ENCODE data around the gene LRRC49. TPM values are rescaled to one million over a fixed set of nuclear protein-coding genes. Genes with fewer than 3 reads are reported as not detected.

Gene LRRC49
- total and polyA plus RNA-seq, 2 of the 13 experiments (the other 11 are each of a cell fraction or from before 2014, with no cell fraction given), result 0.57 to 1.00 TPM

- no TSS peak for BruUV-seq (replicated peaks)
- in situ Hi-C loops (cut with HindIII; ENCODE audit: extremely low pct_ligation_motif_present, low pct_unique_long_range_greater_than_20kb), result no loop called here
- H3K27me3 ChIP-seq (ENCODE audit: control insufficient read depth in 1 of 2, insufficient read depth in 2 of 2, low read length in 2 of 2), result peaks cover 0 to 17% of the 10 kb centered on the region in 2 experiments; a peak in 3 of 5 replicates
- no peak for FAIRE-seq
- no peaks in the 10 kb centered on the region for H3K79me2 ChIP-seq (ENCODE audit: insufficient read depth, low read length)
- no peak overlapping the region for H3K27ac ChIP-seq (ENCODE audit: extremely low read length, insufficient read depth, low read length)
- ChIA-PET CTCF (ENCODE audit: low intra/inter-chr PET ratio, low total read pairs) (no interaction called here), POLR2A (interaction anchor here (0.9 to 6.3 kb wide), 4 partner anchors 10 to 28 kb away, joined by 3 to 69 read pairs (median 8); no protein-coding TSS in a partner anchor)
- H4K20me1 ChIP-seq (ENCODE audit: insufficient read depth, low read length), result no peaks in the 10 kb centered on the region
- no peaks in the 10 kb centered on the region for H3K36me3 ChIP-seq (replicated peaks in 1 of 2; ENCODE audit: control insufficient read depth in 1 of 2, insufficient read depth in 2 of 2, low read length in 2 of 2)
- peak overlapping the region; percentile 63 for H3K9ac ChIP-seq (ENCODE audit: insufficient read depth, low read depth, low read length)
- intact Hi-C loops (cut with micrococcal nuclease; ENCODE audit: unreplicated experiment), result no loop called here
- H3K4me3 ChIP-seq (replicated peaks in 1 of 3; ENCODE audit: insufficient read depth in 1 of 3, low read depth in 2 of 3, low read length in 3 of 3), result peak overlapping the region; percentile 58 to 78 (median 63)
- DNase-seq (ENCODE audit: low spot score), result no peak
- WGBS (ENCODE audit: low lambda C conversion rate), result 15% methylated on average over 9 of the region's 54 CpGs
- H3K9me3 ChIP-seq (ENCODE audit: low read length), result no peaks in the 10 kb centered on the region
- ATAC-seq, result peak; percentile 73
- peaks cover 17% of the 10 kb centered on the region for H3K4me1 ChIP-seq (ENCODE audit: insufficient read depth, low read length)
- peak overlapping the region; percentile 98 for H3K4me2 ChIP-seq (ENCODE audit: low read depth, low read length)
- no peak overlapping the region for H2AFZ ChIP-seq (ENCODE audit: low read length)
- TF ChIP-seq ZNF343 (CRISPR knock-in tag; IDR thresholded peaks at IDR 0.05) (no peak), ZNF710 (CRISPR knock-in tag; IDR thresholded peaks at IDR 0.05; ENCODE audit: borderline replicate concordance) (no peak), RXRB (CRISPR knock-in tag; IDR thresholded peaks at IDR 0.05; ENCODE audit: borderline replicate concordance) (no peak), MLX (CRISPR knock-in tag; IDR thresholded peaks at IDR 0.05) (no peak), ZNF496 (CRISPR knock-in tag; IDR thresholded peaks at IDR 0.05; ENCODE audit: insufficient replicate concordance) (no peak), MAFG (CRISPR knock-in tag; IDR thresholded peaks at IDR 0.05) (no peak), ZNF326 (CRISPR knock-in tag; IDR thresholded peaks at IDR 0.05; ENCODE audit: borderline replicate concordance) (no peak), MAZ (IDR thresholded peaks at IDR 0.05; ENCODE audit: borderline replicate concordance, low read depth, low read length) (no peak), MAZ (CRISPR knock-in tag; IDR thresholded peaks at IDR 0.05; ENCODE audit: low read depth) (0 out of 2 replicates have a peak, but pooled peaks have one; percentile 77), PLRG1 (conservative IDR thresholded peaks at IDR 0.05) (no peak), KAT8 (CRISPR knock-in tag; IDR thresholded peaks at IDR 0.05) (no peak), TEAD3 (CRISPR knock-in tag; optimal IDR thresholded peaks at IDR 0.05; ENCODE audit: borderline replicate concordance) (no peak), ATF5 (CRISPR knock-in tag; IDR thresholded peaks at IDR 0.05; ENCODE audit: low read depth) (no peak), HMGXB4 (CRISPR knock-in tag; IDR thresholded peaks at IDR 0.05; ENCODE audit: borderline replicate concordance in 1 of 2, low read depth in 1 of 2) (no peak), SIN3B (IDR thresholded peaks at IDR 0.05; ENCODE audit: low read length) (no peak), NR0B2 (CRISPR knock-in tag; IDR thresholded peaks at IDR 0.05) (no peak), SOX5 (CRISPR knock-in tag; IDR thresholded peaks at IDR 0.05; ENCODE audit: borderline replicate concordance) (no peak), ZMYM4 (CRISPR knock-in tag; IDR thresholded peaks at IDR 0.05) (peak; percentile 37; the same call in 1 of the 2 replicates)
Observed at GRCh38 chr15:70853318-70853972, 39.2 kb upstream of the LRRC49 start.

Data from HepG2 (cell line).